GM21576 (cell line): ENCODE measurements around the gene GMPPA.

Experiments used
- ATAC-seq: cut with Tn5 transposase; IDR thresholded peaks from one replicate; pipeline ENCODE4 v1.9.1; 2021; ENCODE audit warnings: mild to moderate bottlenecking, moderate library complexity; ENCODE audit not compliant: unreplicated experiment

The GMPPA gene

DNA sequence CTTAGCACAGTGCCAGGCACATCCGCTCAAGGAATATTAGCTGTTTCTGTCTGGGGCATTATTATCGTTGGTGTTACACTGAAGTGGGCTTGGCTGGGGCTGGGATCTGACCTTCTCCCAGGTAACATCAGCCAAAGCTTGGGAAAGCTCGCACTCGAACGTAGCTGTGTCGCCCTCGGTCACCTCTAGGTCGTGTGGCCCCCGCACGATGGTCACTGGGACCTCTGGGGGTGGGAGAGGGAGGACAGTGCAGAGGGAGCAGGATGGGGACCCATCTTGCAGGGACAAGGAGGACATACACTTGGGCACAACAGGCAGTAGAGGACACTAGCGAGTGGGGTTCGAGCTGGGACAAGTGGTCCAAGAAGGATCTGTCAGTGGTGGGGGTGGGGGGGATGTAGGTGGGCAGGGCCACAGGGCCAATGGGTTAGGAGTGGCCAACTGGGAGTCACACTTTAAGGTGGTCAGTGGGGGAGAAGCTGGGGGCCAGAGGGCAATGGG is 54.8 kb downstream of the GMPPA start:
- no peak for ATAC-seq

DNA sequence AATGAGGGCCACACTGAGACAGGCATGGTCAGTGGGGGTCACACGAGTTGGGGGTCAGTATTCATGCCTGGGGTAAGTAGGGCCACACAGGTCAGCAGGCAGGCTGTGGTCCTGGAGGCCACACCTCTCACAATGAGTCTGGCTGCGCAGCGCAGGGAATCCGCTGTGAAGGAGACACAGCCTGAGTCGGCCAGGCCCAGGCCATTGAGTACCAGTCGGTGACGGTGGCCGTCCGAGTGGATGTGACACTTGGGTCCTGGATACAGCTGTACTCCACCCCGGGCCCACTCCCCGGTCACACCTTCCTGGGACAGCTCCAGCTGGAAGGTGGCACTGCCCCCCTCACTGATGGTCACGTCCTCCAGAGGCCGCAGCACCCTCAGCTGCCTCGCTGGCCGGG is 55.7 kb downstream of the GMPPA start:
- ATAC-seq, result no peak

DNA sequence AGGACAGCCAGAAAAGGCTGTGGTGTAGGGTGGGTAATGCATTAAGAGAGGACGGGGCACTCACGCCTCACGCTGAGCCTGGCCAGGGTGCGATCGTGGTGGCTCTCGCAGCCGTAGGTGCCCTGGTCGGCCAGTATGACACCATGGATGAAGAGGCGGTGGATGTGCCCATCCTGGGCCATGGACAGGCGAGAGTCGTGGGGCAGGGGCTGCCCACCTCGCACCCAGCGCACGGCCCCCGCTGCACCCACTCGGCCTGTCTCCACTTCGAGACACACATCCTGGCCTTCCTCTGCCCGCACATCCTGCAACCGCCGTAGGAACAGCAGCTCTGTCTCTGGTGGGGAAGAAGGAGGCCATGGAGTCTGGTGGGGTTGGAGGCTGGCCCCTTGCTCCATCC is 57.3 kb downstream of the GMPPA start:
- no peak for ATAC-seq

DNA sequence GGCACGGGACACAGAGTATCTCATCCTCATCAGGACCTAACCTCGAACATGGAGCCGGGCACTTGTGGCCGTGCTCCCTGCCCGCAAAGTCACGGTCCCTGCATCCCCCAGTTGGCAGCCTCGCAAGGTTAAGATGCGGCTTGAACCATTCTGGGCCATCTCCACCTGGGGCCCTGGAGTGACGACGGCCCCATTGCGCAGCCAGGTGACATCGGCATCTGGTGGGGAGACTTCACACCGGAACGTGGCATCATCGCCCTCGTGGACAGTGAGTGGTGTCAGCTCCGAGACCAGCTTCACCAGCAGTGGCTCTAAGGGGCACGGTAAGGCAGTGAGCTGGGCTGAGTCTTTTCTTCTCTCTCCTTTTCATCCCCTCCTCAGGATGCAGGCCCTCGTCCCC is 57.7 kb downstream of the GMPPA start:
- ATAC-seq, result no peak
